PC-3 (cell line): ENCODE results near the gene ZNF185.

ENCODE experiments used
- CTCF ChIP-seq: fragments of 300-600 bp; sonication (generic); conservative IDR thresholded peaks from 2 replicates; pipeline ENCODE4 v1.5.1; 2017; ENCODE audit warnings: antibody characterized with exemption, low read depth, mild to moderate bottlenecking, low read length
- EZH2 ChIP-seq: fragments of 300-600 bp; sonication (generic); IDR thresholded peaks from one replicate; pipeline ENCODE4 v1.6.1; 2017; ENCODE audit warnings: antibody characterized with exemption, mild to moderate bottlenecking, low read length; ENCODE audit not compliant: unreplicated experiment
- EZH2phosphoT487 ChIP-seq: fragments of 300-600 bp; sonication (generic); IDR thresholded peaks from 2 replicates; pipeline ENCODE4 v1.6.1; 2018; ENCODE audit warnings: mild to moderate bottlenecking, antibody characterized with exemption, low read length, borderline replicate concordance

GRCh38 chrX:152861116-152861515, 36.8 kb upstream of the ZNF185 start:
- TF ChIP-seq CTCF (no peak), EZH2 (no peak), EZH2phosphoT487 (no peak)
